PC-3 (cell line): ENCODE measurements around the gene INVS. TPM values are rescaled to one million over a fixed set of nuclear protein-coding genes. Genes with fewer than 3 reads are reported as not detected.

Source experiments
- ATAC-seq: fragments of 200-7000 bp; cut with Tn5 transposase; 2 replicates; pipeline ENCODE4 v1.9.1; 2020; ENCODE audit warnings: mild to moderate bottlenecking, moderate library complexity
- BruUV-seq: library from RNA; stranded (reverse); fragments of 400-500 nt; replicated peaks from 2 replicates; lab custom pipeline; 2021; lab: Mats Ljungman, UMichigan
- CTCF ChIA-PET: fragments of 300-600 bp; sonication (Branson Sonifier 250); formaldehyde crosslinking; loops from one replicate; lab custom pipeline; 2022; ENCODE audit warnings: antibody characterized with exemption; lab: Charles Lee
- POLR2A ChIA-PET: fragments of 300-600 bp; sonication (Branson Sonifier 250); formaldehyde crosslinking; loops from one replicate; lab custom pipeline; 2022; ENCODE audit warnings: antibody characterized with exemption; ENCODE audit not compliant: unreplicated experiment; lab: Charles Lee
- DNase-seq: peaks from one replicate; pipeline ENCODE4 v3.0.0-alpha.2; 2015
- H2AFZ ChIP-seq: fragments of 300-600 bp; sonication (generic); 2 replicates; pipeline ENCODE4 v1.6.0; 2016; ENCODE audit warnings: antibody characterized with exemption, low read length
- H3F3A ChIP-seq: fragments of 300-600 bp; sonication (generic); one replicate; pipeline ENCODE4 v1.6.0; 2017; ENCODE audit warnings: antibody characterized with exemption, low read length, control low read depth, mild to moderate bottlenecking; ENCODE audit not compliant: unreplicated experiment
- H3K27ac ChIP-seq: fragments of 300-600 bp; sonication (generic); 2 replicates; pipeline ENCODE4 v1.5.1; 2016; ENCODE audit warnings: mild to moderate bottlenecking, low read length
- H3K27me3 ChIP-seq: fragments of 300-600 bp; sonication (generic); 2 replicates; pipeline ENCODE4 v1.6.1; 2016; ENCODE audit warnings: low read length, mixed read lengths
- H3K36me3 ChIP-seq: fragments of 300-600 bp; sonication (generic); 2 replicates; pipeline ENCODE4 v1.6.1; 2016; ENCODE audit warnings: low read depth, mixed run types, low read length, mixed read lengths
- H3K4me1 ChIP-seq: fragments of 300-600 bp; sonication (generic); 2 replicates; pipeline ENCODE4 v1.5.1; 2016; ENCODE audit warnings: low read length; ENCODE audit not compliant: insufficient read depth
- H3K4me2 ChIP-seq: fragments of 300-600 bp; sonication (generic); 2 replicates; pipeline ENCODE4 v1.6.0; 2016; ENCODE audit warnings: low read length
- H3K4me3 ChIP-seq: fragments of 300-600 bp; sonication (generic); 2 replicates; pipeline ENCODE4 v1.5.1; 2016; ENCODE audit warnings: mild to moderate bottlenecking, low read length, mixed read lengths
- H3K79me2 ChIP-seq: fragments of 300-600 bp; sonication (generic); 2 replicates; pipeline ENCODE4 v1.6.1; 2017; ENCODE audit warnings: low read length, mixed read lengths
- H3K9ac ChIP-seq: fragments of 300-600 bp; sonication (generic); 2 replicates; pipeline ENCODE4 v1.6.0; 2016; ENCODE audit warnings: mild to moderate bottlenecking, low read length
- H3K9me2 ChIP-seq: fragments of 300-600 bp; sonication (generic); replicated peaks from 2 replicates; pipeline ENCODE4 v1.6.1; 2016; ENCODE audit warnings: mixed run types, low read length, mixed read lengths
- H3K9me3 ChIP-seq: fragments of 300-600 bp; sonication (generic); 2 replicates; pipeline ENCODE4 v1.6.1; 2016; ENCODE audit warnings: low read length, mixed read lengths
- H4K20me1 ChIP-seq: fragments of 300-600 bp; sonication (generic); 2 replicates; pipeline ENCODE4 v1.6.1; 2016; ENCODE audit warnings: low read length, mixed read lengths
- CTCF ChIP-seq: fragments of 300-600 bp; sonication (generic); conservative IDR thresholded peaks from 2 replicates; pipeline ENCODE4 v1.5.1; 2017; ENCODE audit warnings: antibody characterized with exemption, low read depth, mild to moderate bottlenecking, low read length
- EZH2 ChIP-seq: fragments of 300-600 bp; sonication (generic); IDR thresholded peaks from one replicate; pipeline ENCODE4 v1.6.1; 2017; ENCODE audit warnings: antibody characterized with exemption, mild to moderate bottlenecking, low read length; ENCODE audit not compliant: unreplicated experiment
- EZH2phosphoT487 ChIP-seq: fragments of 300-600 bp; sonication (generic); IDR thresholded peaks from 2 replicates; pipeline ENCODE4 v1.6.1; 2018; ENCODE audit warnings: mild to moderate bottlenecking, antibody characterized with exemption, low read length, borderline replicate concordance
- intact Hi-C: fragments of 100-400 bp; cut with micrococcal nuclease; formaldehyde crosslinking; loops from 2 replicates; pipeline ENCODE4 v1.9.0; 2023
- total RNA-seq: library from RNA; depleted of rRNA; stranded (reverse); fragments of >200 nt; gene quantifications from 2 replicates; pipeline ENCODE4 v1.2.3, GENCODE V29; 2014

The INVS gene
- total RNA-seq, 1 experiment from 2014 or later = 8.9 TPM

- ATAC-seq (no peak), DNase-seq (no peak)
- Histone ChIP-seq H3K36me3 (no peaks in the 10 kb centered on the region), H3K9me3 (no peaks in the 10 kb centered on the region), H3F3A (peaks cover 4% of the 10 kb centered on the region), H3K9ac (no peak overlapping the region), H3K27me3 (no peaks in the 10 kb centered on the region), H4K20me1 (peaks cover 69% of the 10 kb centered on the region), H3K4me3 (no peak overlapping the region), H3K27ac (no peak overlapping the region), H3K9me2 (no peaks in the 10 kb centered on the region), H3K4me2 (no peak overlapping the region), H2AFZ (no peak overlapping the region), H3K79me2 (peaks cover 90% of the 10 kb centered on the region), H3K4me1 (peaks cover 25% of the 10 kb centered on the region)
- POLR2A ChIA-PET = no interaction called here
- intact Hi-C loops = no loop called here
- CTCF ChIA-PET = no interaction called here
- TF ChIP-seq EZH2phosphoT487 = no peak
- TF ChIP-seq CTCF = no peak
- TF ChIP-seq EZH2 = no peak
- no TSS peak for BruUV-seq
Observed at GRCh38 chr9:100084734-100085133, 14.3 kb upstream of the INVS start.

- CTCF ChIA-PET = no interaction called here
- Histone ChIP-seq H3K4me1 (peaks cover 25% of the 10 kb centered on the region), H3K27ac (no peak overlapping the region), H3K9me2 (no peaks in the 10 kb centered on the region), H3F3A (peaks cover 4% of the 10 kb centered on the region), H3K36me3 (no peaks in the 10 kb centered on the region), H4K20me1 (peaks cover 69% of the 10 kb centered on the region), H3K4me2 (no peak overlapping the region), H3K9ac (no peak overlapping the region), H3K79me2 (peaks cover 88% of the 10 kb centered on the region), H3K9me3 (no peaks in the 10 kb centered on the region), H3K27me3 (no peaks in the 10 kb centered on the region), H2AFZ (no peak overlapping the region), H3K4me3 (no peak overlapping the region)
- TF ChIP-seq EZH2 (no peak), EZH2phosphoT487 (no peak)
- no TSS peak for BruUV-seq
- DNase-seq (no peak), ATAC-seq (no peak)
- intact Hi-C loops = no loop called here
- POLR2A ChIA-PET = no interaction called here
Observed at GRCh38 chr9:100086097-100086635, 12.9 kb upstream of the INVS start.

GRCh38 chr9:100087218-100087617 is 11.8 kb upstream of the INVS start:
- Histone ChIP-seq H3K27me3 (no peaks in the 10 kb centered on the region), H3K9me2 (no peaks in the 10 kb centered on the region), H3K4me2 (no peak overlapping the region), H3K9me3 (no peaks in the 10 kb centered on the region), H2AFZ (no peak overlapping the region), H3F3A (peaks cover 4% of the 10 kb centered on the region), H3K9ac (no peak overlapping the region), H4K20me1 (peaks cover 65% of the 10 kb centered on the region), H3K27ac (no peak overlapping the region), H3K4me3 (no peak overlapping the region), H3K4me1 (peaks cover 25% of the 10 kb centered on the region), H3K79me2 (peaks cover 89% of the 10 kb centered on the region), H3K36me3 (no peaks in the 10 kb centered on the region)
- TF ChIP-seq CTCF (no peak), EZH2phosphoT487 (no peak), EZH2 (no peak)
- intact Hi-C loops = no loop called here
- peak; percentile 64 for DNase-seq
- ChIA-PET POLR2A (no interaction called here), CTCF (no interaction called here)
- peak; percentile 26; the same call in 1 of the 2 replicates for ATAC-seq
- BruUV-seq = no TSS peak
